ENCODE measurements around the gene MEGF8. TPM values are rescaled to one million over a fixed set of nuclear protein-coding genes. Genes with fewer than 3 reads are reported as not detected.

Gene MEGF8
- total and polyA plus RNA-seq, 9 of the 15 experiments (the other 6 are each of a cell fraction or from before 2014, with no cell fraction given) = 0.28 to 13.1 (median 3.0) TPM

DNA sequence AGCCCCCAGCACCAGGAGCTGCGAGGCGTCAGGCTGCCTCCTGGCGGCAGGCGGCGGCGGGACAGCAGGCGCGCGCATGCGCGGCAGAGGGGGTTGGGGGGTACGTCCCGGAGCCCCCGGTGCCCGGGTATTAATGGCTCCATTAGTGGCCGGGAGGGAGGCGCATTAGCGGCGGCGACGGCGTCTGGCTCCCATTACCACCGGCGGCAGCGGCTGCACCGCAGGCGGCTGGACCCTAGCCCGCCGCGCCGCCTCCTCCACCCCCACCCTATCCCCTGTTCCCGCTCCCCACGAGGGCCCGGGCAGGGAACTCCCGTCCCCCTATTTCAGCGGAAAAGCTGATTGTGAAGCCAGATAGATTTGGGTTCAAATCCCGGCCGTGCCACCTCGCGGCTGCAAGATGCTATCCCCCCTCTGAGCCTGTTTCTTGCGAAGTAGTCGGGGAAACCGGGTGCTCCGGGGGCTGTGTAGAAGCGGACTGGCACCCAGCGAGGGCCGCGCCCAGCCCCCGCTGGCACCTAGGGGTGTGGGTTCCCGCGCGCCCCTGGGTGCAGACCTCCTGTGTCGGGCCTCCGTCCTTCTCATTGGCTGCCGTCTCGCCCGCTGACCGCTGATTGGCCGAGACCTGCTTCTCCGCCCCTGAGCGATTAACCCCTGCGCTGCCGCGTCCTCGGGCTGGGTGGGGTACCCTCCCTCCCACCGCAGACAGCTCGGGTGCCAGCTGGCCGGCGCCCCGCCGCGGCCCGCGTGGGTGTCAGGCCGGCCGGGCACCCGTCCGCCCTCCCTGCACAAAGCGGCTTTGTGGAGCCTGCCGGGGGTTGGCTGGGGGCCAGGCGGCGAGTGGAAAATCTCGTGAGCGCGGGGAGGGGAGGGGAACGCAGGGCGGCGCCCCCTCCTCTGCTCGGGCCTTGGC lies 45.3 kb upstream of the MEGF8 start (continued):
- TF ChIP-seq, protein P1, sequence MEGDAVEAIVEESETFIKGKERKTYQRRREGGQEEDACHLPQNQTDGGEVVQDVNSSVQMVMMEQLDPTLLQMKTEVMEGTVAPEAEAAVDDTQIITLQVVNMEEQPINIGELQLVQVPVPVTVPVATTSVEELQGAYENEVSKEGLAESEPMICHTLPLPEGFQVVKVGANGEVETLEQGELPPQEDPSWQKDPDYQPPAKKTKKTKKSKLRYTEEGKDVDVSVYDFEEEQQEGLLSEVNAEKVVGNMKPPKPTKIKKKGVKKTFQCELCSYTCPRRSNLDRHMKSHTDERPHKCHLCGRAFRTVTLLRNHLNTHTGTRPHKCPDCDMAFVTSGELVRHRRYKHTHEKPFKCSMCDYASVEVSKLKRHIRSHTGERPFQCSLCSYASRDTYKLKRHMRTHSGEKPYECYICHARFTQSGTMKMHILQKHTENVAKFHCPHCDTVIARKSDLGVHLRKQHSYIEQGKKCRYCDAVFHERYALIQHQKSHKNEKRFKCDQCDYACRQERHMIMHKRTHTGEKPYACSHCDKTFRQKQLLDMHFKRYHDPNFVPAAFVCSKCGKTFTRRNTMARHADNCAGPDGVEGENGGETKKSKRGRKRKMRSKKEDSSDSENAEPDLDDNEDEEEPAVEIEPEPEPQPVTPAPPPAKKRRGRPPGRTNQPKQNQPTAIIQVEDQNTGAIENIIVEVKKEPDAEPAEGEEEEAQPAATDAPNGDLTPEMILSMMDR (IDR thresholded peaks at IDR 0.05 in 2 of 3, conservative IDR thresholded peaks at IDR 0.05 in 1 of 3; ENCODE audit: insufficient read depth in 2 of 3, low read depth in 1 of 3, low read length in 3 of 3) = peak; percentile 91 to 92 (median 91)
- TF ChIP-seq ZNF561 (CRISPR knock-in tag; conservative IDR thresholded peaks at IDR 0.05) (no peak), THRA (IDR thresholded peaks at IDR 0.05) (no peak), SIN3A (IDR thresholded peaks at IDR 0.05; ENCODE audit: borderline replicate concordance in 2 of 2, control insufficient read depth in 1 of 2, low read depth in 2 of 2, low read length in 2 of 2) (peak; percentile 26 to 81; a peak in 2 of 4 replicates), SMAD2 (IDR thresholded peaks at IDR 0.05; ENCODE audit: low read depth, low read length) (no peak), EP400 (IDR thresholded peaks at IDR 0.05) (no peak; the same call in 1 of the 2 replicates)
- TF ChIP-seq, protein P2, sequence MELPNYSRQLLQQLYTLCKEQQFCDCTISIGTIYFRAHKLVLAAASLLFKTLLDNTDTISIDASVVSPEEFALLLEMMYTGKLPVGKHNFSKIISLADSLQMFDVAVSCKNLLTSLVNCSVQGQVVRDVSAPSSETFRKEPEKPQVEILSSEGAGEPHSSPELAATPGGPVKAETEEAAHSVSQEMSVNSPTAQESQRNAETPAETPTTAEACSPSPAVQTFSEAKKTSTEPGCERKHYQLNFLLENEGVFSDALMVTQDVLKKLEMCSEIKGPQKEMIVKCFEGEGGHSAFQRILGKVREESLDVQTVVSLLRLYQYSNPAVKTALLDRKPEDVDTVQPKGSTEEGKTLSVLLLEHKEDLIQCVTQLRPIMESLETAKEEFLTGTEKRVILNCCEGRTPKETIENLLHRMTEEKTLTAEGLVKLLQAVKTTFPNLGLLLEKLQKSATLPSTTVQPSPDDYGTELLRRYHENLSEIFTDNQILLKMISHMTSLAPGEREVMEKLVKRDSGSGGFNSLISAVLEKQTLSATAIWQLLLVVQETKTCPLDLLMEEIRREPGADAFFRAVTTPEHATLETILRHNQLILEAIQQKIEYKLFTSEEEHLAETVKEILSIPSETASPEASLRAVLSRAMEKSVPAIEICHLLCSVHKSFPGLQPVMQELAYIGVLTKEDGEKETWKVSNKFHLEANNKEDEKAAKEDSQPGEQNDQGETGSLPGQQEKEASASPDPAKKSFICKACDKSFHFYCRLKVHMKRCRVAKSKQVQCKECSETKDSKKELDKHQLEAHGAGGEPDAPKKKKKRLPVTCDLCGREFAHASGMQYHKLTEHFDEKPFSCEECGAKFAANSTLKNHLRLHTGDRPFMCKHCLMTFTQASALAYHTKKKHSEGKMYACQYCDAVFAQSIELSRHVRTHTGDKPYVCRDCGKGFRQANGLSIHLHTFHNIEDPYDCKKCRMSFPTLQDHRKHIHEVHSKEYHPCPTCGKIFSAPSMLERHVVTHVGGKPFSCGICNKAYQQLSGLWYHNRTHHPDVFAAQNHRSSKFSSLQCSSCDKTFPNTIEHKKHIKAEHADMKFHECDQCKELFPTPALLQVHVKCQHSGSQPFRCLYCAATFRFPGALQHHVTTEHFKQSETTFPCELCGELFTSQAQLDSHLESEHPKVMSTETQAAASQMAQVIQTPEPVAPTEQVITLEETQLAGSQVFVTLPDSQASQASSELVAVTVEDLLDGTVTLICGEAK (IDR thresholded peaks at IDR 0.05) = peak; percentile 28; the same call in 1 of the 2 replicates
- TF ChIP-seq, protein P2 (CRISPR knock-in tag; IDR thresholded peaks at IDR 0.05) = no peak
- TF ChIP-seq, protein P3, sequence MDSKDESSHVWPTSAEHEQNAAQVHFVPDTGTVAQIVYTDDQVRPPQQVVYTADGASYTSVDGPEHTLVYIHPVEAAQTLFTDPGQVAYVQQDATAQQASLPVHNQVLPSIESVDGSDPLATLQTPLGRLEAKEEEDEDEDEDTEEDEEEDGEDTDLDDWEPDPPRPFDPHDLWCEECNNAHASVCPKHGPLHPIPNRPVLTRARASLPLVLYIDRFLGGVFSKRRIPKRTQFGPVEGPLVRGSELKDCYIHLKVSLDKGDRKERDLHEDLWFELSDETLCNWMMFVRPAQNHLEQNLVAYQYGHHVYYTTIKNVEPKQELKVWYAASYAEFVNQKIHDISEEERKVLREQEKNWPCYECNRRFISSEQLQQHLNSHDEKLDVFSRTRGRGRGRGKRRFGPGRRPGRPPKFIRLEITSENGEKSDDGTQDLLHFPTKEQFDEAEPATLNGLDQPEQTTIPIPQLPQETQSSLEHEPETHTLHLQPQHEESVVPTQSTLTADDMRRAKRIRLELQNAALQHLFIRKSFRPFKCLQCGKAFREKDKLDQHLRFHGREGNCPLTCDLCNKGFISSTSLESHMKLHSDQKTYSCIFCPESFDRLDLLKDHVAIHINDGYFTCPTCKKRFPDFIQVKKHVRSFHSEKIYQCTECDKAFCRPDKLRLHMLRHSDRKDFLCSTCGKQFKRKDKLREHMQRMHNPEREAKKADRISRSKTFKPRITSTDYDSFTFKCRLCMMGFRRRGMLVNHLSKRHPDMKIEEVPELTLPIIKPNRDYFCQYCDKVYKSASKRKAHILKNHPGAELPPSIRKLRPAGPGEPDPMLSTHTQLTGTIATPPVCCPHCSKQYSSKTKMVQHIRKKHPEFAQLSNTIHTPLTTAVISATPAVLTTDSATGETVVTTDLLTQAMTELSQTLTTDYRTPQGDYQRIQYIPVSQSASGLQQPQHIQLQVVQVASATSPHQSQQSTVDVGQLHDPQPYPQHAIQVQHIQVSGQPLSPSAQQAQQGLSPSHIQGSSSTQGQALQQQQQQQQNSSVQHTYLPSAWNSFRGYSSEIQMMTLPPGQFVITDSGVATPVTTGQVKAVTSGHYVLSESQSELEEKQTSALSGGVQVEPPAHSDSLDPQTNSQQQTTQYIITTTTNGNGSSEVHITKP (IDR thresholded peaks at IDR 0.05; ENCODE audit: partially characterized antibody) = peak; percentile 86

All from K562 (cell line).